GM18868 (cell line): ENCODE measurements around the gene DRD5.
A peak's percentile ranks its signal among the peaks of the same experiment; 100 is the strongest.
"Not testable (repeated sequence)": the region's sequence is repeated elsewhere in the genome, so short reads cannot be mapped to it uniquely, and the experiment has no call there.

Source experiments
- ATAC-seq: cut with Tn5 transposase; IDR thresholded peaks from one replicate; pipeline ENCODE4 v1.9.1; 2021; ENCODE audit warnings: mild to moderate bottlenecking, moderate library complexity; ENCODE audit not compliant: unreplicated experiment

Gene DRD5

GRCh38 chr4:9781343-9782135 lies at the start of gene DRD5:
DRD5 (plus strand) TSS chr4:9781634; CDS start chr4:9782030, 396 bp downstream.
- ATAC-seq = no peak

GRCh38 chr4:9732256-9732655 lies 49.2 kb upstream of the DRD5 start:
- not testable (repeated sequence) for ATAC-seq

- no peak for ATAC-seq
These were observed 45.9 kb upstream of the DRD5 start for GRCh38 chr4:9735515-9735914.

GRCh38 chr4:9737280-9737679 lies 44.2 kb upstream of the DRD5 start:
- not testable (repeated sequence) for ATAC-seq

GRCh38 chr4:9743789-9744188 lies 37.6 kb upstream of the DRD5 start:
- not testable (repeated sequence) for ATAC-seq

- ATAC-seq = no peak
These were observed 35.7 kb upstream of the DRD5 start for GRCh38 chr4:9745782-9746181.

- ATAC-seq = no peak
These were observed 22.7 kb upstream of the DRD5 start for GRCh38 chr4:9758641-9759317.

GRCh38 chr4:9762823-9763475 lies 18.5 kb upstream of the DRD5 start:
- no peak for ATAC-seq

- ATAC-seq = no peak
These were observed 17.2 kb upstream of the DRD5 start for GRCh38 chr4:9764155-9764696.

GRCh38 chr4:9765091-9765490 lies 16.3 kb upstream of the DRD5 start:
- no peak for ATAC-seq

GRCh38 chr4:9769321-9769720 lies 12.1 kb upstream of the DRD5 start:
- ATAC-seq = no peak

- no peak for ATAC-seq
These were observed 10.4 kb upstream of the DRD5 start for GRCh38 chr4:9771034-9771433.

- ATAC-seq = no peak
These were observed 8.0 kb upstream of the DRD5 start for GRCh38 chr4:9773471-9773870.

GRCh38 chr4:9782136-9782436 lies 652 bp downstream of the DRD5 start:
- no peak for ATAC-seq

- not testable (repeated sequence) for ATAC-seq
These were observed 4.5 kb downstream of the DRD5 start for GRCh38 chr4:9785891-9786290.

GRCh38 chr4:9792381-9792780 lies 10.9 kb downstream of the DRD5 start:
- ATAC-seq = no peak

- not testable (repeated sequence) for ATAC-seq
These were observed 15.2 kb downstream of the DRD5 start for GRCh38 chr4:9796641-9797040.

- ATAC-seq = no peak
These were observed 19.4 kb downstream of the DRD5 start for GRCh38 chr4:9800848-9801247.

- ATAC-seq = peak; percentile 55
These were observed 23.5 kb downstream of the DRD5 start for GRCh38 chr4:9804918-9805317.

GRCh38 chr4:9808077-9808476 lies 26.6 kb downstream of the DRD5 start:
- ATAC-seq = no peak

- ATAC-seq = no peak
These were observed 30.4 kb downstream of the DRD5 start for GRCh38 chr4:9811806-9812205.
